GM21526 (cell line): ENCODE measurements around the gene CCDC144A.
"Not testable (repeated sequence)": the region's sequence is repeated elsewhere in the genome, so short reads cannot be mapped to it uniquely, and the experiment has no call there.

Experiments
- ATAC-seq: cut with Tn5 transposase; IDR thresholded peaks from one replicate; pipeline ENCODE4 v1.9.1; 2021; ENCODE audit warnings: moderate library complexity; ENCODE audit not compliant: unreplicated experiment, low FRiP score

Gene CCDC144A

GRCh38 chr17:16689731-16690281 is at the start of gene CCDC144A:
TSS of gene CCDC144A (plus strand) at chr17:16690241. CDS start at chr17:16690401, 160 bp downstream.
- not testable (repeated sequence) for ATAC-seq

- no peak for ATAC-seq
These were observed 40.5 kb upstream of the CCDC144A start for GRCh38 chr17:16649585-16649984.

DNA sequence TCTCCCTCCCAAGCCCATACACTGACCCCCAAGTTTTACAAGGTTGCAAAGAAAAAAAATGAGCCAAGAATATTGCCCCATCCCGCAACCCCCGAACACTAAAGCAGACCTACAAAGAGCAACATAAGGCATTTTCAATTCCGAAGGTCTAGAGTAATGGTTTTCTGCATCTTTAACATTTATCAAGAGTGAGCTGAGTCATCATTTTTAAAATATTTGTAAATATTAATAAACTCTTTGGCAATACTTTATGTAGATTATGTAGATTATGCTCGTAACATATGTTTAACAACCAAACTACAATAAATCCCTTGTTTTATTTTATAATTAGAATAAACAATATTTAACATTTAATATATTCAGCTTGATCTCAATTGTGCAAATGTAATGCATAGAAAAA is 37.8 kb upstream of the CCDC144A start:
- no peak for ATAC-seq

DNA sequence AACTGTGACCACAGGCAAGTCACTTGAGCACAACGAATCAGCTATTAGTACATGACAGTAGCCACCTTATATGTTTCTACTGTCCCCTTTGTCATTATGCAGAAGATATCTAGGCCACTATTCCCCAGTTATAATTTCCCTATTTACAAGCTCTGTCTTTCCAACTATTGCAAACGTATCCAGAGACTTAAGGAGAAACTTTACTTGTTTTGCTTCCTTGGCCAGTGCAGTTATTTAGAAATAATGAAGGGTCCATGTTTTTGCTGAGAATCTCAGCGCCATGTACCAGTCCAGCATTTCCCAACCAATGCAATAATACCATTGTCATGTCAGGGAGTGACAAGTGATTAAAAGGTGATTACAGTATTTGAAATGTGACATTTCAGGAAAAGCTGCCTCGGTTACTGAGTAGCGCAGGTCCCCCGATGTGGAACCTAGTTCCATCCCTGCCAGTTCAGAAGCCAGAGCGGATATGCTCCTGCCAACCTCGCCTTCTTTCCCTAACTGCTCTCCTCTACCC is 37.1 kb upstream of the CCDC144A start:
- ATAC-seq: peak; percentile 28

DNA sequence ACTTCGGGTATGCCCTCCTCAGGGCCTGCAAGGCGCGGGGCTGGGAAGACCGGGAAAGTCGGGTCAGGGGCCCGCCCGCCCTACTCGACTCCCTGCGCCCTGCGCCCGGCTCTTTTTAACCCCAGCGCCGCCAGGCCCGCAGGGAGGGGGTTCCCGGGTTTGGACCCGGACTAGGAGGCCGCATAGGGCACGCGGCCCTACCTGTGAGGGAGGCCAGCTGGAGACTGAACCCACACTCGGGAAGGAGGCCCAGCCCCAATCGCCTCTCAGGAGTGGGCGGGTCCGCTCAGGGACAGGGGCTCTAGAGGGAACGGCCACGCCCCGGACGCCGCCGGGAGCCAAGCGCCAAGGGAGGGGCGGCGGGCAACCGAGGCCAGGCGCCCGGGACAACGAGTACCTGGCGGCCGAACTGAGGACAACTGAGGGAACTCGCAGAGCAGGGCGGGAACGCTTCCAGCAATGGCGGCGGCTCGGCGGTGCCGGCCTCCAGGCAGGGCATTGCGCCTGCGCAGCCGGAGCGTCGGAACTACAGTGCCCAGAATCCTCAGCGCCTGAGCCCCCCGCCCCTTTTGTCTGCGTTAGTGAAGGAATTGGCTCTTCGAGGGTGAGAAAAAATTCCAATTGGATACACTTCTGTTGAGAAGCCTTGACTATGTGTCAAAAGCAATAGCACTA is 36.5 kb upstream of the CCDC144A start, which contains the start of gene ZNF624:
ZNF624 (minus strand) TSS at position 484 of the 675 bp plus-strand sequence.
- ATAC-seq: peak; percentile 90

- no peak for ATAC-seq
These were observed 28.8 kb upstream of the CCDC144A start for GRCh38 chr17:16661217-16661616.

DNA sequence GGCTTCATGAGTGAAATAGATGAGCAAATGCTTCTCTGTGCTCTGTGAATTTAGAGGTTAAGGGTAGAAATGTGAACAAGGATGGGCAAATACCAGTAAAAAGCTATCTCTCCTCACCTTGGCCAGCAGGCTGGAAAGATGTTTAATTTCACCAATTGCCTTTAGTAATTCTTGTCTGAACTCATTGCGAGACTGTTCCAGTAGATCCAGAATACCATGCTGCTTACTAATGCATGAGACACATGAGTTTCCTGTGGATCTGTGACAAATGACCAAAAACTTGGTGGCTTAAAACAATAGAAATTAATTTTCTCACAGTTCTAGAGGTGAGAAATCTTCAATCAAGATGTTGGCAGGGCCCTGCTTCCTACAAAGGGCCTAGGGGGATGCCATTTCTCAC is 27.1 kb upstream of the CCDC144A start:
- no peak for ATAC-seq

- not testable (repeated sequence) for ATAC-seq
These were observed 23.5 kb upstream of the CCDC144A start for GRCh38 chr17:16666553-16666906.

- not testable (repeated sequence) for ATAC-seq
These were observed 23.0 kb upstream of the CCDC144A start for GRCh38 chr17:16666907-16667636.

- ATAC-seq: no peak
These were observed 13.3 kb upstream of the CCDC144A start for GRCh38 chr17:16676676-16677268.

- not testable (repeated sequence) for ATAC-seq
These were observed 6.5 kb upstream of the CCDC144A start for GRCh38 chr17:16683290-16684138.

DNA sequence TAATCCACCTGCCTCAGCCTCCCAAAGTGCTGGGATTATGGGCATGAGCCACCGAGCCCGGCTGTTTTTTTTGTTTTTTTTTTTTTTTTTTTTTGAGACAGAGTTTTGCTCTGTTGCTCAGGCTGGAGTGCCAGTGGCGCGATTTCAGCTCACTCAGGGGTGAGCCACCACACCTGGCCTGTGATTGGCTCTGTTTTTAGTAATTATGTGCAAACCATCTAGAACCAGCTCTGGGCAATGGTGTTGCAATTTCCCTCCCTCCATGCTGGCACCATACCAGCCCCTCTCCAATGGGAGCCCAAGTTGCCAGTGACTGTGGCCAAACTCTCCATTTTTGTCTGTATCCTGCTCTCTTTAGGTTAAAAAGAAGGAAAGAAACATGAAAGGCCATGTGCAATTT is 4.0 kb upstream of the CCDC144A start:
- not testable (repeated sequence) for ATAC-seq

- ATAC-seq: not testable (repeated sequence)
These were observed 2.9 kb upstream of the CCDC144A start for GRCh38 chr17:16687151-16687550.

GRCh38 chr17:16690447-16690846 is 406 bp downstream of the CCDC144A start:
- ATAC-seq: not testable (repeated sequence)

GRCh38 chr17:16697603-16698002 is 7.6 kb downstream of the CCDC144A start:
- not testable (repeated sequence) for ATAC-seq

DNA sequence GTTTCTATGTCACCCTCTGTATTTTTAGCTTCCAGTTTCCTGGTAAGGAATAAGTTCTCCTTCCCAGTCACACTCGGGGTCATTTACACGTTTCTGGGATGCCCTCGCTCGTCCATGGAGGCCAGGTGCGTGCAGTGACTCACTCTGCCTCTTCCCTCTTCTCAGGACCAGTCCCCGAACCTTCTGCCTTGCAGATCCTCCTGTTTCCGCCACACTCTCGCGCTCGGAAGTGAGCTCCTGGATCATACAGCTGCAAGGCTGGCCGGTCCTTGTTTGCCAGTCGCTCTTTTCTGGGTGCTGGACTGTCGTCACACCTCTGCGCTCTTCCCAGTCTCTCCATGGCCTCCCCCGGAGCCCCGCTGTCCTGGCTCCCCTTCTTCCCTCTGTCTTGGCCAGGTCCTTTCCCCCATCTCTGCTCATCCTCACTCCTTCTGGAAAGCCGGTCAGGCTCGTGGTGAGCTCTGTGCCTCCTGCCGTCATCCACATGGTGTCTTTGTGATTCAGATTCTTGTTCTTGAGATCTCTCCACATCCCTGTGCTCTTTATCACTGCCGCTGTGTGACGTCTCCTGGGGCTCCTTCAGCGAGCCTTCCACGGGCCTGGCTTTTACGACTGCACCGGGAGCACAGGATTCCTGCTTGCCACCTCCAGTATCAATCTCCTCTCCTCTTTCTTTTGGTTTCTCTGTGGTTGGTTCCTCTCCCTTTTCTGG is 55.6 kb downstream of the CCDC144A start:
- ATAC-seq: not testable (repeated sequence)

DNA sequence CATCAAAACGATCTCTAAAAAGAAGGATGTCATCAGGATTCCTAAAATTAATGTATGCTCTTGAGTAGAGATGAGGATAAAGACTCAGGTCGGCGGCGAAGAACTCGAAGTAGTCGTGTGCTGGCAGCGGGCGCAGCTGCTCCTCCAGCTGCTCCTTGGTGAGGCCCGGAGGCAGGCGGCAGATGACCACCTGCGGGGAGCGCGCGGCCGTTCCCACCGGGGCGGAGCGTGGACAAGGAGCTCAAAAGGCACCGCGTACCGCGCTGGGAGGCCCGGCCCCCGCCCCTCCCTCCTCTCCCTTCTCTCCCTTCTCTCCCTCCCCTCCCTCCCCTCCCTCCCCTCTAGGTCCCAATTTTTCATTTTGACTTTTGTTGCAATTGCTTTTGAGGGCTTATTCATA is 56.5 kb downstream of the CCDC144A start:
- not testable (repeated sequence) for ATAC-seq

DNA sequence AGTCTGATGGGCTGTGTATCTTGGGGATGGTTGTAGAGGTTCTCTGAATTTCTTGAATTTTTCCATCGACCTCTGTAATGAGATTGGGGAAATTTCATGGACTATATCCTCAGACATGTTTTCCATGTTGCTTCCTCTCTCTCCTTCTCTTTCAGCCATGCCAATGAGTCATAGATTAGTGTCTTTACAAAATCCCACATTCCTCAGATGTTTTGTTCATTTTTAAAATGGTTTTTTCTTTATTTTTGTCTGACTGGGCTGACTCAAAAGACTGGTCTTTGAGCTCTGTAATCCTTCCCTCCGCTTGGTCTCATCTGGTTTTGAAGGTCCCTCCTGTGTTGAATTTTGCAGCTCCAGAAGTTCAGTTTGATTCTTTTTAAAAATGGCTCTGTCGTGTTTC is 60.5 kb downstream of the CCDC144A start:
- not testable (repeated sequence) for ATAC-seq

DNA sequence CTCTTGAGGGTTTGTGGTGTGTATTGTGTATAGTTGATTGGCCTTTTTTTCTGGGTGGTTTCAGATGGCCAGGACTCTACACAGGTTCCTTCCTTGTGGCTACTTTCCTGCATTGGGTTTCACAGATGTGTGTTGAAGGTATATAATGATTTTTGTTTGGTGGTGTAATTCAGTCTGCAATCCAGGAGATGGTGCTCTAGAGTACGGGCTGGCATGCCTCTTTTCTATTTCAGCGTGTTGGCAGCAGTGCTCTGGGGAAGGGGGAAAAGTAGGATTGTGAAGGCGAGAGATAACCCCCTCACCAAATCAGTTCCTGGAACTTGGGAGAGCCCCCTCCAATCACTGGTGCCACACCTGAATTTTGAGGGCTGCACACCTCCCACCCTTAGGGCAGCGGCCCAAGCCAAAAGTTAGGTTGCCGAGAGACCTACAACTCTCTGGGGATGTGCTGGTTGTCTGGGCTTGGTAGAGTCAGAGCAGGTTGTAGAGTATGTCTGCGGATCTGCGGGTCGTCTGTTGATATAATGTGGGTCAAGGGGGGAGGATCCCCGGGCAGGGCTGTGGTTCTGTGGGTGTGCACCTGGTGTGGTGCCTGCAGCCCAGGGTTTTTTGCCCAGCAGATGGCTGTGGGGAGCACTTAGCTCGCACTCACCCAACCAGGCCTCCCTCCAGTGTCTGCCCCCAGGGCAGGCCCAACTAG is 61.3 kb downstream of the CCDC144A start:
- not testable (repeated sequence) for ATAC-seq
